ENCODE data around the gene BEND5.

GRCh38 chr1:48720929-48721328 is 55.8 kb downstream of the BEND5 start:
- TF ChIP-seq CTCF (IDR thresholded peaks at IDR 0.05) (no peak), SIN3A (IDR thresholded peaks at IDR 0.05; ENCODE audit: borderline replicate concordance, insufficient read depth, low read depth, low read length) (no peak), REST (IDR thresholded peaks at IDR 0.05; ENCODE audit: insufficient read depth in 1 of 2, low read depth in 2 of 2, low read length in 1 of 2) (no peak), POLR2AphosphoS5 (IDR thresholded peaks at IDR 0.05; ENCODE audit: low read depth, low read length) (no peak)
